ENCODE results near the gene HMX3. TPM values are rescaled to one million over a fixed set of nuclear protein-coding genes. Genes with fewer than 3 reads are reported as not detected.

The HMX3 gene
- total RNA-seq, 2 donors from 2014 or later = not detected

GRCh38 chr10:123087786-123088185, 48.0 kb upstream of the HMX3 start:
- Mint-ChIP-seq H3K9me3 (no peaks in the 10 kb centered on the region), H3K4me3 (no peak overlapping the region), H3K27ac (no peak overlapping the region), H3K36me3 (ENCODE audit: low read depth) (no peaks in the 10 kb centered on the region), H3K4me1 (no peaks in the 10 kb centered on the region), H3K27me3 (ENCODE audit: insufficient read depth) (peaks cover 2% of the 10 kb centered on the region)
- Histone ChIP-seq H3K4me3 (ENCODE audit: low read length) (no peak overlapping the region), H3K9me3 (ENCODE audit: control insufficient read depth, low read length) (no peaks in the 10 kb centered on the region), H3K9ac (ENCODE audit: extremely low read depth, low read length, poor library complexity, severe bottlenecking) (no peak overlapping the region), H3K36me3 (ENCODE audit: control insufficient read depth, insufficient read depth, low read length) (no peaks in the 10 kb centered on the region), H3K27me3 (ENCODE audit: control insufficient read depth, insufficient read depth, low read length, poor library complexity, severe bottlenecking) (no peaks in the 10 kb centered on the region), H3K27ac (ENCODE audit: low read depth, low read length) (no peak overlapping the region), H3K4me1 (ENCODE audit: control insufficient read depth, insufficient read depth, low read length) (no peaks in the 10 kb centered on the region)
- no peak for DNase-seq
- WGBS, 2 experiments (ENCODE audit: insufficient coverage in 1 of 2, insufficient read length in 1 of 2) = 82 to 100% methylated on average over 2 to 3 of the region's 3 CpGs
- TF ChIP-seq, protein P1, sequence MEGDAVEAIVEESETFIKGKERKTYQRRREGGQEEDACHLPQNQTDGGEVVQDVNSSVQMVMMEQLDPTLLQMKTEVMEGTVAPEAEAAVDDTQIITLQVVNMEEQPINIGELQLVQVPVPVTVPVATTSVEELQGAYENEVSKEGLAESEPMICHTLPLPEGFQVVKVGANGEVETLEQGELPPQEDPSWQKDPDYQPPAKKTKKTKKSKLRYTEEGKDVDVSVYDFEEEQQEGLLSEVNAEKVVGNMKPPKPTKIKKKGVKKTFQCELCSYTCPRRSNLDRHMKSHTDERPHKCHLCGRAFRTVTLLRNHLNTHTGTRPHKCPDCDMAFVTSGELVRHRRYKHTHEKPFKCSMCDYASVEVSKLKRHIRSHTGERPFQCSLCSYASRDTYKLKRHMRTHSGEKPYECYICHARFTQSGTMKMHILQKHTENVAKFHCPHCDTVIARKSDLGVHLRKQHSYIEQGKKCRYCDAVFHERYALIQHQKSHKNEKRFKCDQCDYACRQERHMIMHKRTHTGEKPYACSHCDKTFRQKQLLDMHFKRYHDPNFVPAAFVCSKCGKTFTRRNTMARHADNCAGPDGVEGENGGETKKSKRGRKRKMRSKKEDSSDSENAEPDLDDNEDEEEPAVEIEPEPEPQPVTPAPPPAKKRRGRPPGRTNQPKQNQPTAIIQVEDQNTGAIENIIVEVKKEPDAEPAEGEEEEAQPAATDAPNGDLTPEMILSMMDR (conservative IDR thresholded peaks at IDR 0.05) = no peak

GRCh38 chr10:123092635-123093414, 42.9 kb upstream of the HMX3 start:
- no peaks in the 10 kb centered on the region for H3K9me3 Mint-ChIP-seq
- no peak for DNase-seq
- Histone ChIP-seq H3K36me3 (ENCODE audit: control insufficient read depth, insufficient read depth, low read length) (no peaks in the 10 kb centered on the region), H3K4me1 (ENCODE audit: control insufficient read depth, insufficient read depth, low read length) (no peaks in the 10 kb centered on the region), H3K4me3 (ENCODE audit: low read length) (no peak overlapping the region), H3K9me3 (ENCODE audit: control insufficient read depth, low read length) (no peaks in the 10 kb centered on the region), H3K27me3 (ENCODE audit: control insufficient read depth, insufficient read depth, low read length, poor library complexity, severe bottlenecking) (no peaks in the 10 kb centered on the region), H3K9ac (ENCODE audit: extremely low read depth, low read length, poor library complexity, severe bottlenecking) (no peak overlapping the region), H3K27ac (ENCODE audit: low read depth, low read length) (no peak overlapping the region)
- TF ChIP-seq, protein P1 (conservative IDR thresholded peaks at IDR 0.05) = no peak
- no peaks in the 10 kb centered on the region for H3K36me3 Mint-ChIP-seq (ENCODE audit: low read depth)
- no peak overlapping the region for H3K4me3 Mint-ChIP-seq
- H3K27ac Mint-ChIP-seq = no peak overlapping the region
- WGBS, 2 experiments (ENCODE audit: insufficient coverage in 1 of 2, insufficient read length in 1 of 2) = 94 to 95% methylated on average over 9 to 13 of the region's 14 CpGs
- no peaks in the 10 kb centered on the region for H3K4me1 Mint-ChIP-seq
- H3K27me3 Mint-ChIP-seq (ENCODE audit: insufficient read depth) = peaks cover 15% of the 10 kb centered on the region

DNA sequence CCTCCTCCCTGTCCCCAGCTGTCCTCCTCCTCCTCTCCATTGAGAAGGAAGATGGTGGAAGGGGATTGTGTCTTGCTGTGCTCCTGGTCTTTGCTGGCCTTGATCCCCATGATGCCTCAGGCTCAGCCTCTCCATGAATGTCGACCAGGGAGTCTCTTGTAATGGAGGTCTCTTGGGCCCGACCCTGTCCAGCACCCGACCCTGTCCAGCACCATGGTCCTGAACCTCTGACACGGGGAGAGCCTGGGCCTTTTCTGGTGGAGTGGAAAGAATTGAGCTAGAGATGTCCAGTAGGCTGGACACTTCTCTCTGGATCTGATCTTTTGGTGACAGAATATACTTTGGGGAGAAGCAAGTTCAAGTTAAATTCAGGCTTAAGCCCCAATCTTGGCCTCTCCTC, 42.3 kb upstream of the HMX3 start:
- Histone ChIP-seq H3K27me3 (ENCODE audit: control insufficient read depth, insufficient read depth, low read length, poor library complexity, severe bottlenecking) (no peaks in the 10 kb centered on the region), H3K4me1 (ENCODE audit: control insufficient read depth, insufficient read depth, low read length) (no peaks in the 10 kb centered on the region), H3K9ac (ENCODE audit: extremely low read depth, low read length, poor library complexity, severe bottlenecking) (no peak overlapping the region), H3K9me3 (ENCODE audit: control insufficient read depth, low read length) (no peaks in the 10 kb centered on the region), H3K36me3 (ENCODE audit: control insufficient read depth, insufficient read depth, low read length) (no peaks in the 10 kb centered on the region), H3K27ac (ENCODE audit: low read depth, low read length) (no peak overlapping the region), H3K4me3 (ENCODE audit: low read length) (no peak overlapping the region)
- H3K27me3 Mint-ChIP-seq (ENCODE audit: insufficient read depth) = peaks cover 18% of the 10 kb centered on the region
- no peaks in the 10 kb centered on the region for H3K4me1 Mint-ChIP-seq
- DNase-seq = peak; percentile 60
- no peaks in the 10 kb centered on the region for H3K36me3 Mint-ChIP-seq (ENCODE audit: low read depth)
- H3K9me3 Mint-ChIP-seq = no peaks in the 10 kb centered on the region
- WGBS, 2 experiments (ENCODE audit: insufficient coverage in 1 of 2, insufficient read length in 1 of 2) = 79 to 90% methylated on average over 3 to 4 of the region's 4 CpGs
- no peak overlapping the region for H3K27ac Mint-ChIP-seq
- H3K4me3 Mint-ChIP-seq = no peak overlapping the region
- TF ChIP-seq, protein P1 (conservative IDR thresholded peaks at IDR 0.05) = no peak

Data from endodermal cell (in vitro differentiated cells).